ENCODE measurements around the gene MYL9. TPM values are rescaled to one million over a fixed set of nuclear protein-coding genes. Genes with fewer than 3 reads are reported as not detected.

MYL9 gene
- total and polyA plus RNA-seq, 10 of the 15 experiments (the other 5 are each of a cell fraction or from before 2014, with no cell fraction given), result 0.28 to 1.7 (median 0.63) TPM; not detected in 3

DNA sequence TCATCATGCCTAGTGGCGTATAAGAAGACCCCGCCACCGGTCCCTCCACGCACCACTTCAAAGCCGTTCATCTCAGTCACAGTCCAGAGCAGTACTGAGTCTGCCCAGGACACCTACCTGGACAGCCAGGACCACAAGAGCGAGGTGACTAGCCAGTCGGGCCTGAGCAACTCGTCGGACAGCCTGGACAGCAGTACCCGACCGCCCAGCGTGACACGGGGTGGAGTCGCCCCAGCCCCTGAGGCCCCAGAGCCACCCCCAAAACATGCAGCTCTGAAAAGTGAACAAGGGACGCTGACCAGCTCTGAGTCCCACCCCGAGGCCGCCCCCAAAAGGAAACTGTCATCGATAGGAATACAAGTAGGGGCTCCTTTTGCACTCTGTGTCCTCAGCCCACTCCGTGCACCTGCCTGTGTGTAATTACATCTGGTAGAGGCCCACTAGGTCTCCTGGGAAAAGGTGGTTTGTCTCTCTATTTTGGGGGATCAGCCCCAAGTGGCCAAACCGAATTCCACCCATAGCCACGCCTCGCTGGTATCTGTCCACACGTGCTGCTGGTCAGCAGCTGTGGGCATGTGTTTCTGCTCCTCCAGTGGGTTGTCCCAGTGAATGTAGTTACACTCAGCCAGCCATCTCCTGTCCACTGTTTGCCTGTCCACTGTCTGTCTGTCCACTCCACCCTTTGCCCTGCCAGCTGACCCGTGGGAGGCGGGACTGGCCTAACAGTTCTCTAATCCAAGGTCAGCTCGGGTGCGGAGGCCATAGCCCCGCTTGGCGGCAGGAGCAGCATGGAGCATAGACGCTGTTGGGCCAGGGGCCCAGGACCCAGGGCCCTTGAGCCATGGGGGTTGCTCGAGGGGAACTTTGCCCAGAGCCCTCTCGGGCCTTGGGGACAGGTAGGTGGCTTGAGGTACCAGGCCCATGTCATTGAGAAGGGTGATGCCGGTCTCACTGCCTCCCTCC lies 44.3 kb upstream of the MYL9 start:
- no peak overlapping the region for H2AFZ ChIP-seq (ENCODE audit: control insufficient read depth, low read depth, low read length)
- H3K9me3 ChIP-seq (replicated peaks; ENCODE audit: control insufficient read depth, insufficient read depth, low read length), result no peaks in the 10 kb centered on the region
- ATAC-seq, result no peak
- intact Hi-C loops (cut with micrococcal nuclease; ENCODE audit: unreplicated experiment) (no loop called here), in situ Hi-C loops (cut with MboI) (no loop called here)
- no peaks in the 10 kb centered on the region; the same call in 1 of the 2 replicates for H4K20me1 ChIP-seq (ENCODE audit: control insufficient read depth, insufficient read depth)
- FAIRE-seq, result no peak
- 93% methylated on average over 33 of the region's 33 CpGs for WGBS (ENCODE audit: insufficient coverage, insufficient replicate concordance, low lambda C conversion rate, missing lambda C conversion rate)
- peaks cover 3% of the 10 kb centered on the region; the same call in 1 of the 2 replicates for H3K79me2 ChIP-seq (ENCODE audit: control insufficient read depth, insufficient read depth, low read length)
- H3K4me1 ChIP-seq (ENCODE audit: control insufficient read depth, insufficient read depth, low read length), result peaks cover 8% of the 10 kb centered on the region
- no peak for DNase-seq (ENCODE audit: low read depth, low spot score)
- no peaks in the 10 kb centered on the region for H3K27me3 ChIP-seq (replicated peaks in 1 of 2; ENCODE audit: control insufficient read depth in 2 of 2, insufficient read depth in 2 of 2, low read length in 1 of 2)
- POLR2A ChIA-PET, result interaction anchor here (0.6 kb wide), 1 partner anchor 257 kb away, joined by 3 read pairs; no protein-coding TSS in a partner anchor
- peaks cover 11 to 25% of the 10 kb centered on the region in 2 experiments; a peak in 3 of 4 replicates for H3K36me3 ChIP-seq (ENCODE audit: control insufficient read depth in 2 of 2, insufficient read depth in 2 of 2, low read length in 1 of 2)
- TF ChIP-seq RAD51 (IDR thresholded peaks at IDR 0.05), result no peak
- TF ChIP-seq HCFC1 (IDR thresholded peaks at IDR 0.05; ENCODE audit: low read length), result no peak
- SMC1A ChIA-PET (ENCODE audit: uncharacterized antibody, unreplicated experiment), result no interaction called here
- CTCF ChIA-PET, result no interaction called here
- no peak overlapping the region for H3K4me3 ChIP-seq
- no peak overlapping the region for H3K9ac ChIP-seq (ENCODE audit: control insufficient read depth, insufficient read depth, low read length)
- no TSS peak for BruUV-seq (replicated peaks)
- no peak overlapping the region for H3K4me2 ChIP-seq (ENCODE audit: control insufficient read depth, insufficient read depth)
- RAD21 ChIA-PET (ENCODE audit: unreplicated experiment), result no interaction called here
- no peak overlapping the region for H3K27ac ChIP-seq (ENCODE audit: control insufficient read depth, insufficient read depth)

- in situ Hi-C loops (cut with MboI) (no loop called here), intact Hi-C loops (cut with micrococcal nuclease; ENCODE audit: unreplicated experiment) (no loop called here)
- H3K4me3 ChIP-seq, result no peak overlapping the region
- ChIA-PET SMC1A (ENCODE audit: uncharacterized antibody, unreplicated experiment) (no interaction called here), CTCF (no interaction called here), POLR2A (no interaction called here), RAD21 (ENCODE audit: unreplicated experiment) (no interaction called here)
- H4K20me1 ChIP-seq (ENCODE audit: control insufficient read depth, insufficient read depth), result no peaks in the 10 kb centered on the region; the same call in 1 of the 2 replicates
- BruUV-seq (replicated peaks), result no TSS peak
- no peak for ATAC-seq
- H3K27me3 ChIP-seq (replicated peaks in 1 of 2; ENCODE audit: control insufficient read depth in 2 of 2, insufficient read depth in 2 of 2, low read length in 1 of 2), result no peaks in the 10 kb centered on the region
- H3K27ac ChIP-seq (ENCODE audit: control insufficient read depth, insufficient read depth), result no peak overlapping the region
- H3K4me1 ChIP-seq (ENCODE audit: control insufficient read depth, insufficient read depth, low read length), result no peaks in the 10 kb centered on the region
- no peak for FAIRE-seq
- no peak overlapping the region for H2AFZ ChIP-seq (ENCODE audit: control insufficient read depth, low read depth, low read length)
- H3K9ac ChIP-seq (ENCODE audit: control insufficient read depth, insufficient read depth, low read length), result no peak overlapping the region
- 59% methylated on average over 4 of the region's 4 CpGs for WGBS (ENCODE audit: insufficient coverage, insufficient replicate concordance, low lambda C conversion rate, missing lambda C conversion rate)
- H3K4me2 ChIP-seq (ENCODE audit: control insufficient read depth, insufficient read depth), result no peak overlapping the region
- peaks cover 11 to 25% of the 10 kb centered on the region in 2 experiments; a peak in 3 of 4 replicates for H3K36me3 ChIP-seq (ENCODE audit: control insufficient read depth in 2 of 2, insufficient read depth in 2 of 2, low read length in 1 of 2)
- H3K9me3 ChIP-seq (replicated peaks; ENCODE audit: control insufficient read depth, insufficient read depth, low read length), result no peaks in the 10 kb centered on the region
- peaks cover 2% of the 10 kb centered on the region; the same call in 1 of the 2 replicates for H3K79me2 ChIP-seq (ENCODE audit: control insufficient read depth, insufficient read depth, low read length)
- no peak for DNase-seq (ENCODE audit: low read depth, low spot score)
- TF ChIP-seq CBX5 (IDR thresholded peaks at IDR 0.05; ENCODE audit: low read depth) (no peak), FOXK2 (IDR thresholded peaks at IDR 0.05) (no peak), MTA2 (IDR thresholded peaks at IDR 0.05; ENCODE audit: low read depth) (no peak), RBBP5 (conservative IDR thresholded peaks at IDR 0.05) (no peak), ZBED1 (IDR thresholded peaks at IDR 0.05; ENCODE audit: borderline replicate concordance) (no peak), RELA (IDR thresholded peaks at IDR 0.05; ENCODE audit: borderline replicate concordance, partially characterized antibody) (no peak), MEF2B (IDR thresholded peaks at IDR 0.05; ENCODE audit: partially characterized antibody, poor library complexity, severe bottlenecking) (no peak), KAT2A (conservative IDR thresholded peaks at IDR 0.05; ENCODE audit: control insufficient read depth, low read depth, low read length) (no peak), CHD1 (IDR thresholded peaks at IDR 0.05; ENCODE audit: low read depth, low read length) (no peak), ZZZ3 (IDR thresholded peaks at IDR 0.05; ENCODE audit: control insufficient read depth, insufficient read length, low read depth) (no peak), USF2 (IDR thresholded peaks at IDR 0.05; ENCODE audit: borderline replicate concordance, low read depth, low read length) (no peak)
- TF ChIP-seq, protein P1, sequence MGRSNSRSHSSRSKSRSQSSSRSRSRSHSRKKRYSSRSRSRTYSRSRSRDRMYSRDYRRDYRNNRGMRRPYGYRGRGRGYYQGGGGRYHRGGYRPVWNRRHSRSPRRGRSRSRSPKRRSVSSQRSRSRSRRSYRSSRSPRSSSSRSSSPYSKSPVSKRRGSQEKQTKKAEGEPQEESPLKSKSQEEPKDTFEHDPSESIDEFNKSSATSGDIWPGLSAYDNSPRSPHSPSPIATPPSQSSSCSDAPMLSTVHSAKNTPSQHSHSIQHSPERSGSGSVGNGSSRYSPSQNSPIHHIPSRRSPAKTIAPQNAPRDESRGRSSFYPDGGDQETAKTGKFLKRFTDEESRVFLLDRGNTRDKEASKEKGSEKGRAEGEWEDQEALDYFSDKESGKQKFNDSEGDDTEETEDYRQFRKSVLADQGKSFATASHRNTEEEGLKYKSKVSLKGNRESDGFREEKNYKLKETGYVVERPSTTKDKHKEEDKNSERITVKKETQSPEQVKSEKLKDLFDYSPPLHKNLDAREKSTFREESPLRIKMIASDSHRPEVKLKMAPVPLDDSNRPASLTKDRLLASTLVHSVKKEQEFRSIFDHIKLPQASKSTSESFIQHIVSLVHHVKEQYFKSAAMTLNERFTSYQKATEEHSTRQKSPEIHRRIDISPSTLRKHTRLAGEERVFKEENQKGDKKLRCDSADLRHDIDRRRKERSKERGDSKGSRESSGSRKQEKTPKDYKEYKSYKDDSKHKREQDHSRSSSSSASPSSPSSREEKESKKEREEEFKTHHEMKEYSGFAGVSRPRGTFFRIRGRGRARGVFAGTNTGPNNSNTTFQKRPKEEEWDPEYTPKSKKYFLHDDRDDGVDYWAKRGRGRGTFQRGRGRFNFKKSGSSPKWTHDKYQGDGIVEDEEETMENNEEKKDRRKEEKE (IDR thresholded peaks at IDR 0.05), result no peak
Measured at GRCh38 chr20:36497856-36498255, 43.5 kb upstream of the MYL9 start.

Data from GM12878 (cell line).